D721Med (cell line): ENCODE measurements around the gene FADS2.

Source experiments
- DNase-seq: peaks from one replicate; pipeline ENCODE4 v3.0.0; 2011; ENCODE audit warnings: low spot score; ENCODE audit not compliant: insufficient read length
- FAIRE-seq: peaks from 2 replicates; lab custom pipeline; 2011; peaks lifted over from hg19 to GRCh38; lab: Jason Lieb, UNC
- CTCF ChIP-seq: IDR thresholded peaks from 2 replicates; pipeline ENCODE4 v1.5.1; 2012; ENCODE audit warnings: mild to moderate bottlenecking, control low read depth; ENCODE audit not compliant: insufficient read depth; ENCODE audit errors: missing control alignments

The FADS2 gene

GRCh38 chr11:61795876-61796526 lies 32.1 kb upstream of the FADS2 start:
- TF ChIP-seq CTCF = no peak

GRCh38 chr11:61797263-61797944 lies 30.7 kb upstream of the FADS2 start:
- FAIRE-seq (no peak), DNase-seq (no peak)
- TF ChIP-seq CTCF = peak; percentile 94

More at GRCh38 chr11:61795876-61796526, 32.1 kb upstream of the FADS2 start:
- DNase-seq (no peak), FAIRE-seq (no peak)

GRCh38 chr11:61799665-61800284 lies 28.3 kb upstream of the FADS2 start:
- no peak for FAIRE-seq
- DNase-seq = no peak
- no peak for TF ChIP-seq CTCF

GRCh38 chr11:61800331-61801281 lies 27.5 kb upstream of the FADS2 start:
- DNase-seq (no peak), FAIRE-seq (no peak)
- no peak for TF ChIP-seq CTCF

GRCh38 chr11:61802605-61803004 lies 25.5 kb upstream of the FADS2 start:
- FAIRE-seq (no peak), DNase-seq (no peak)
- TF ChIP-seq CTCF = no peak

- no peak for DNase-seq
- FAIRE-seq = no peak
- TF ChIP-seq CTCF = no peak
These were observed 24.0 kb upstream of the FADS2 start for GRCh38 chr11:61803889-61804647.
